HG03442 (cell line): ENCODE measurements around the gene NRXN2.

Source experiments
- ATAC-seq: cut with Tn5 transposase; IDR thresholded peaks from one replicate; pipeline ENCODE4 v1.9.1; 2021; ENCODE audit warnings: mild to moderate bottlenecking, moderate library complexity; ENCODE audit not compliant: unreplicated experiment

NRXN2 gene

DNA sequence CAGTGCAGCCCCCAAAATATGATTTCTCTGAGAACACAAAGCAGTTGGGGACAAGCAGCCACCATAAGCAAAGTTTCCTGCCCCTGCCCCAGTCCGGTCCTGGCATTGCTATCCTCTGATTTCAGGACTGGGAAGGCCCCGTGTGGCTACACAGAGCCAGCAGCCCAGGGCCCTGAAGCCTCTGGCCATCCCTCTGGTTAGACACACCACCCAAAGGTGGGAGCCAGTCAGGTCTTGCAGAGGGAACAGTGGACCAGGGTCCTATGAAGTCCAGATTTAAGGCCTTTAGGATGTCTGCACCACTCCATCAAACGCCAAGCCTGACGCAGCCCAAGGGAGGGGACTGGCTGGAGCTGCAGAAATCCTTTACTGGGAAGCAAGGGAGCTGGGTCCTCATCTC, 68.6 kb downstream of the NRXN2 start:
- ATAC-seq: no peak

DNA sequence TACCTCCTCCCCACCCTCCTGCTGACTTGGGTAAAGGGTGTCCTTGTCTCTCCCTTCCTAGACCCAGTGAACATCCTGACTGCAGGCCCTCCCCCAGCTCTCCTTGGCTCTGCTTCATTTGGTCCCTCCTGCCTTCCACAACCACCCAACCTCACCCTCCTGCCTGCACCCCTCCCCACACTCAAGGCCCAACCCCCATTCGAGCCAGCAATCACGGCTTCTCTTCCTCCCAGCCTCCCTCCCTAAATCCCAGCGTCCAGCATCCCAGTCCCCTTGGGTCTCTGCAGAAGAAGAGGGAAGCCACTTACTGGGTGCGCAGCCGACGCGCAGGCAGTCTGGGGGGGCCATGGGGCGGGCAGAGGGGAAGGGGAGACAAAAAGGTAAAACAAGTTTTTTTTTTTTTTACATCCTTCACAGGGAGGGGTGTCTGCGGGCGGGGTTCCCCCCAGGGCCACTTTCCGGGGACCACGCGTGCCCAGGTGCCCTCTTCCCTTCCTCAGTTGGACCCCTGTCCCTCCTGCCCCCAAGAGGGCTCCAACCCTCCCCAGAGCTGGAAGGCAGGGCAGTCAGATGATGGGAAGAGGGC, 69.5 kb downstream of the NRXN2 start:
- no peak for ATAC-seq

DNA sequence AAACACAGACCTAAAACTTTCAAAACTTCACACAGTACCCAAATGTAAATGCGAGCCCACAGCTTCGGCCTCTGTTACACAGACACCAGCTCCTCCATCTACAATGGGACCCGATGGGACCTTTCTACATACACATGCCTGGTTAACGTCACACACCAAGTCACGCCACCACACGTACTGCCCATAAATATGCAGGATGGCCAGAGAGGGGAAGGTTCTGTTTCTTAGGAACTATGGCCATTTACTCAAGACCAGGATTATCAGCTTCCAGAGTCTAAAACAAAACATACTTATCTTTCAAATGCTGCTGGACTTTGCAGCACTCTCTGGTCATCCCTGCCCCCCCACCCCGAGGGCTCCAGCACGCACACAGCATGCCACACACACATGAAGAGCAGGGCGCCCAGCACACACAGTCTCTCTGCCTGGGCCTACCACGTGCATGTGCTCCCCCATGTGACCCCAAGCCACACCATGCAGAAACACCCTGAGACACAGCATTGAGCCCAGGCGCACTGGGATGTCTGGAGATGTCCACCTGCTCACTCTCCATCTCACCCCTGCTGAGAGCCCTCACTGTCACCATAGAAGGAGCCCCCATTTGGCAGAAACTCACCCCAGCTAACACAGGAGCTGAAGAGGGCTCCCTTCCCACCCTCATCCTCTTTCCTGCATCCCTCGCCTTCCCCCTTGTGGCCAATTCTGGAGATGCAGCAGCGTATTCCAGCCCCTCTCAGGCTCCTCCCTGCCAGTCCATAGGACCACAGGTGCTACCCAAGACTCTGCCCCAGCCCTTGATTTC, 70.2 kb downstream of the NRXN2 start:
- ATAC-seq: no peak

DNA sequence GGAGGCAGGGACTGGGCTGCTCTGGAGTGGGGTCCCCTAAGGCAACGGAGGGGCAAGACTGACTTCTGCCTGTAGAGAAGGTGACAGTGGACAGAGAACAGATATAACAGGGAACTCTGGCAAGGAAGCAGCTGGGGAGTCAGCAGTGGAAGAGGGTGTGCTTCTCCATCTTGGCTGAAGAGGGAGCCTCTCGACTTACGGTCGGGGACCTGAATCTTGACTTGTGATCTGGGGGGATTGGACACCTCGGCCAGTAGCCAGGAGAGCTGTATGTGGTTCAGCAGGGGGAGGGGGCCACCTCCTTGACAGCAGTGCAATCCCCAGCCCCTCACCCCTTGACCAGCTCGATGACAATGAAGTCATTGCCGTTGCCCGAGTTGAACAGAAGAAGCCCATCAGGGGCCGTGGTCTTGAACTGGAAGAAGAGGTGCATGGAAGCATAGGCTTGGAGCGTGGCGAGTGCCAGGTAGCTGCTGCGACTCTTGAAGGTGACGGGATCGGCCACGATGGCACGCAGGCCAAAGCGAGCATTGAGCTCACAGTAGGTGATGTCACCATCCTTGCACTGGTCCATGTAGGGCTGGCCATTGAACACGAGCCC, 72.0 kb downstream of the NRXN2 start:
- ATAC-seq: no peak

DNA sequence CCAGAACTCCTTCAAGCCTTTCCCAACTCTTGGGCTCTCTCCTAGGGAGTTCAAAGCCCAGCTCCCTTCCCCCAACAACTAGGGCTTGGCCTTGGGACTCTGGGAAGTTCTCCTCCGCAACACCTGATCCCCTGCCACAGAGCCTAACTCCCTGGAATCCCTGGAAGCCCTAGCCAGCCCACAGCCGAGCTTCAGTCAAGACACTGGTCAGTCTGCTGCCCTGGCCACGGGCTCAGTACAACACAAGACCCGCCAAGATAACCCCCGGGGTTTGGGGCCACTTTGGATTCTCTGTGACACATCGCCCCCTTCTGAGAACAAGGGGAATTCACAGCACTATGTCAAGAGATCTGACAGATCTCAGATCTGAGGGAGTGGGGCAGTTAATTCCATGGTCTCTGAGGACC, 73.7 kb downstream of the NRXN2 start:
- ATAC-seq: no peak

DNA sequence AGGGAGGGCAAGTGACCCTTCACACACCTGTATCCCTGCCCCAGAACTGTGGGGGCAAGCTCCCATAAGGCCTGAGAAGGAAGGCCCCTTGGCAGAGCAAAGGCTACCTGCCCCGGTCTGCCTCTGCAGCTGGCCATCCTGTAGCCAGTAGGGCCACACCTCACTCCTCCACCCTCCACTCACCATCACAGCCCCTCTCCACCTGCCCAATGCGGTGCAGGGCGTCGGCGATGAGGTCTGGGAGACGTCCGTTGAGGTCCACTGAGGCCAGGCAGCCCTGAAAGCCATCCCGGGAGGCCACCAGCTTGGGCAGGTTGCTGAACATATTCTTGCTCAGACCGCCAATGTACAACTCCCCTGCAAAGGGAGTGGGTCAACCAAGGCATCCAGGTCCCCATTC, 74.4 kb downstream of the NRXN2 start:
- no peak for ATAC-seq

DNA sequence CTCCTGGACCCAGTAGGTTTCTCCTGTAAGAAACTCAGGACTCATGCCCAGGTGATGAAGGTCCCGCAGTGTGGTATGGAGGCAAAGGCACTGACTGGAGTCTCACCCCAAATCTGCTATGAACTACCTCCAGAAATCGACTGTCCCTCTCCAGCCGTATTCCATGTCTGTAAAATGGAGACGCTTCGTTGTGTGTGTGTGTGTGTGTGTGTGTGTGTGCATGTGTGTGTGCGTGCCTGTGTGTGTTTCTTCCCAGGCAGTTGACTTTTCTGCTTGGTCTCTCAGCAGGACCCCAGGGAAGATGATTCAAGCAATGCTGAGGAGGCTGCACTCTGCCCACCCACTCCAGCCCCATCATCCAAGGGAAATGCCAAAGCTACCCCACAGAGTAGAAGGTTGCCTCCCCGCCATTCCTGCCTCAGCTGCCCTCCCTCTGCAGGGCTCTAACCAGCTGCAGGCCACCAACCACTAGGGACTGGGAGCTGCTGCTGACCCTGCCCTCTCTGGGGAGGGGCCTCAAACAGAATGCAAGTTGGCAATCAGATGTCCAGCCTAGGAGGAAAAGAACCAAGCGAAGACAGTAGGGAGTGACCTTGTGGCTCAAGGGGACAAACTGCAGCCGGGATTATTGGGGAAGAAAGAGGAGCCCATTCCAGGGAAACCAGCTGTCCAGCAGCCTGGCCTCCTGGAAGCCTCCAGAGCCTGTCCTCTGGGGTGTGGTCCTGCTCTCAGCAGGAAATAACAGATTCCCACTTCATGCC, 75.8 kb downstream of the NRXN2 start:
- ATAC-seq: no peak

DNA sequence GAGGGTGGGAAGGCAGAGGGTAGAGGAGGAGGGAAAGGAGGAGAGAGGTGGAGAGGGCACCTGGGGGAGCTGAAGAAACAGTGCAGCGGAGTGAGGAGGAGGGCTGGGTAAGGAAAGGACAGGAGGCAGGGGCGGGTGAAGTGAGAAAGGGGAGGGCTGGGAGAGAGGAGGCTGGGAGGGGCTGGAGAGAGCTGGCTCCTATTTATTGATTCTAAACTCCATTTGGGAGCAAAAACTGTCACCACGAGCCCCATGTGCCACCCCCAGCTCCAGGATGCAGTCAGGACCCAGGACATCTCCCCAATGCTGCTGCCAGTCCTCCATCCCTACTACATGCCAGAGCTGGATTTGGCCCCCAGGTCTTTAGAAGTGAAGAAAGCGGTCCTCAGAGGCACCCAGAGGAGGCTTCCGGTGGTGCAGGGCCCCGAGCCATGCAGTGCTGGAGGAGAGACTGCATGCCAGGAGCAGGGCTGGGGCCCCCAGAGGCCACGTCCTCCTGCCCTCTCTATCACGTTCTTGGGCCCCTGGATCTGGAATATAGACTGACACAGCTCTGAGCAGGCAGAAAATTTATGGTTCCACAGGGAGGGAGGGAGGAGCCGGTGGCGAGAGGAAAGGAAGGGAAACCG, 78.2 kb downstream of the NRXN2 start:
- no peak for ATAC-seq

DNA sequence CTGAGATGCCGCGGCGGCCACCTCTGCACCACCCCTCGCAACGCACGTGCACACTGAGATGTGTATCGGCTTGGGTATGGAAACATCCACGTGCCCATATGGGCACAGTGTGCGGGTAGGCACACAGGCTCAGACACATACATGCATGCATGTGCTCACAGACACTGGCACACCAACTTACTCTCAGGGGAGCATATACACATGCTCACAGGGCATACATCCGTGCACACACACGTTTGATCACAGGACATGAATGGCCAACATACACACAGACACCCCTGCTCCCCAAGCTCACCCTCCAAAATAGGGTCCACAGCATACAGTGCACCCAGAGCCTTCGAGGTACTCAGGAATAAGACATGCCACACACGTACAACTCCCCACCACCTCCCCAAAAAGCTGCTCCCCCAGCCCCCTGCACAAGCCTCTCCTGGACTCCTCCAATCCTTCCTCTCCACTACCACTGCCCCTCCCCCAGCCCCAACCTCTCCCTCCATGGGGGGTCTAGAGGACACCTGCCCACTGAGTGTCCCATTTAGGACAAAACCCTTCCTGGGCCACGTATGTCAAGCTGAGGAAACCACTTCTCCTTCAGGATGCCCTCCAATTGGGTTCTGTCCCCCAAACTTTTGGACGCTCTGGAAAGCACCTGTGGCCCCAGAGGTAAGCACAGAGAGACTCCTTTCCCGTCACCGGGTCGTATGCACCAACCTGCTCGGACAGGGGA, 78.9 kb downstream of the NRXN2 start:
- no peak for ATAC-seq

DNA sequence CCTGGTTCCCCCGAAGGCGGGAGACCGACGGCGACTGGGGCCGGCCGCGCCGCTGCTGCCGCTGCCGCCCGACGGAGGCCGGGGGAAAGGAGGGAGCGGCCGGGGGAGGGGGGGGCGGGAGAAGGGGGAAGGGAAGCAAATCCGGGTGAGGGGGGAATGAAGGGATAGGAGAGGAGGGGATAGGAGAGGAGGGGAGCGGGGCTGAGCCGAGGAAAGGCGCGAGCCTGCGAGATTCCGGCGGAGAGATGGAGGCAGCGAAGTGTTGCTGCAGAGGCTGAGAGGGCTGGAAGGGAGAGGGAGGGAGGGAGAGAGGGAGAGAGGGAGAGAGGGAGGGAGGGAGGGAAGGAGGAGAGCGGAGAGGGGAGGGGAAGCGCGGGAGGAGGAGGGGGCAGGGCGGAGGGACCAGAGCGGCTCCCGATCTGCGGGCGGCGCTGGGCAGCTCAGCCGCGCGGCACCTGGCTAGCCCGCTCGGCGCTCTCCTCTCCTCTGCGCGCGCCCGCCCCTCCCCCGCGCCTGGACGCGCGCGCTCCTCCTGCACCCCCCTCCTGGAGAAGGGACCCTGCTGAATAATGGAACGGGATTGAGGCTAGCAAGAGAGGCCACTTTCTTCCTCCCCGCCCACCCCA, 79.6 kb downstream of the NRXN2 start:
- no peak for ATAC-seq

DNA sequence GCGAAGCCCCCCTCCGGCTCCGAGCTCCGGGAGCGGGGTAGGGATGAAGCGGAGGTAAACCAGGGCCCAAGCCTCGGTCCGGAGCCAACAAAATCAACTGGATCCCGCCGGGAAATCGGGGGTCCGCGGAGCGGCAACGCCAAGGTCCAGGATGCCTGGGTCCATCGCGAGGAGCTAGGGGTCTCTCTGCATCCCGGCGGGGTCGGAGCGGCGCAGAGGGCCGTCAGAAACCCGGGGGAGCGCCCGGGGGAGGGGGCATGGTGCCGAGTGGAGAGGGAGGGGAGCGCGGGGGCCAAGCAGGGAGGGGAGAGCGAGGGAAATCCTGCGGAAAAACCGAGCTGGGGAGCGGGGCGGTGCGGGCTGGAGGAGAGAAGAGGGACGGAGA, 80.1 kb downstream of the NRXN2 start:
- no peak for ATAC-seq

DNA sequence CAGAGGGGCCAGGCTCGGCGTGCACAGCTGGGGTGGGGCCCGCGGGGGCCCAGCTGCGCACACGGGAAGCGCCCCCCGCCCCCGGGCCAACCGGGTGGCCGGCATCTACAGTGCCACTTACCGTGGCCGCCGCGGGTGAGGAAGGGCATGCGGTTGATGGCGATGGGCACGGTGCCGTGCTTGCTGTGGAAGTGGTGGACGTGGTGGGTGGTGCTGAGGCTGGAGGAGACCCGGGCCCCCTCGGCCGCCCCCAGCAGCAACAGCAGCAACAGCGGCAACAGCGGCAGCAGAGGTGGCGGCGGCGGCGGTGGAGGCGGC, 80.6 kb downstream of the NRXN2 start:
- no peak for ATAC-seq

DNA sequence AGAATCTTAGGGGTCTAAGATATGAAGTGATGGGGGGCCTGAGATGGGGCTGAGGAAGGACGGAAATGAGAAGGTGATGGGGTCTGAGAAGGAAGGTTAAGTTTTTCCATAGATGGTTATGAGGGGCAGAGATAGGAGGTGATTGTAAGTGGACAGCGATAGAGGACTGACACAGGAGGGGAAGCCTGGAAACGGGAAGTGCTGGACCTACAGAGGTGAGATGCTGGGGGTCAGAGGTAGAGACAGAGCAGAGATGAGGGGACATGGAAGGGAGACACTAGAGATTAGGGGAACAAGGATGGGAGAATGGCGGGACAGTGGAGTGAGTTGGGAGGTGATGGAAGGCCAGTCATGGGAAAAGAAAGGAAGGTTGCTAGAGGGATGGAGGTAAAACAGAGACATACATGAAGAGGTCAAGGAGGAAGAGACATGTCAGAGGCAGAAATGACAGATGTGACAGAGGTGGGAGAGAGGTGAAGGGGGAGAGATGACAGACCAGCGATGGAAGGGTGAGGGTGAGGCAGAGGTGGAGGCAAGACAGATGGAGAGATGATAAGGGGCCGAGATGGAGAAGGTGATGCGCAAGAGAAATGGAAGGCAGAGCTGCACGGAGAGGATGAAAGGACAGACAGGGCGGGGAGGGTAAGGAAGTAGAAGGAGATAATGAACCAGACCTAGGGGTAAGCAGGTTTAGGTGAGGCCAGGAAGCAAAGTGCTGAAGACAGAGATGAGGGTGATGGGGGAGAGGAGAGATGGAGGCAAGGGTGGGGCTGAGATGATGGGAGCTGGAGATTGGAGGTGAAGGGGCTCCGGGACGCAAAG, 81.2 kb downstream of the NRXN2 start:
- no peak for ATAC-seq

DNA sequence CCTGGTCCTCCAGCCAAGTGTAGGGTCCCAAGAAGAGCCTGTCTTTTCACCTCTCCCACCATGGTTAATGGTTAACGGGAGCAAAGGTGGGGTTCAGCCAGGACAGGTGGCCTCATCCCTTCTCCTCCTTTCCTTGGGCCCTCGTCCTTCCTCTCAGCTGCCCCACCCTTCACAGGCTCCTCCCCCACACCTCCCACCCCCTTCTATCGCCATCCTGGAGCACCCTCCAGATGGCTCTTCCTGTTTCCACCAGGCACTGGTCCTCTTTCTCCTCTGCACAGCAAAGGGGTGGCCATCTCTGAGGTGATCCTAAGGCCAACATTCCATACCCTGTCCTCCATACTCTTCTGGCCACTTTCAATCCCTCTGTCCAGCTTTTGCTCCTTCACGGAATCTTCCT, 83.1 kb downstream of the NRXN2 start:
- no peak for ATAC-seq

DNA sequence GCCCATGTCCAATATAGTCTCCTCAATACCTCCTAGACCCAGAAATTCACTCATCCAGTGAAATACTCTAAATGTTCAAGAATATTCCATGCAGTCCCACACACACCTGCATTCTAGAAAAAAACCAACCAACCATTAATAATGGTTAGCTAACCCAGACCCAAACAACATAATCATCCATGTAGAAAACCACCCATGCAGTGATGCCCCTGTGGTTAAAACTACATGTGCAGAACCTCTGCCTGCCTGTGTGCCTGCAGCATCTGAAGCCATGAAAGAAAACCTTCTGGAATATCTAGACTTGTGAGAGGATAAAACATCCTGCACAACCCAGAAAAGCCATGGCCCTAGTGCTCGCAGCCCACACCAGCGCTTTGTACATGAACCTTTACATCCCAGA, 84.2 kb downstream of the NRXN2 start:
- ATAC-seq: no peak

DNA sequence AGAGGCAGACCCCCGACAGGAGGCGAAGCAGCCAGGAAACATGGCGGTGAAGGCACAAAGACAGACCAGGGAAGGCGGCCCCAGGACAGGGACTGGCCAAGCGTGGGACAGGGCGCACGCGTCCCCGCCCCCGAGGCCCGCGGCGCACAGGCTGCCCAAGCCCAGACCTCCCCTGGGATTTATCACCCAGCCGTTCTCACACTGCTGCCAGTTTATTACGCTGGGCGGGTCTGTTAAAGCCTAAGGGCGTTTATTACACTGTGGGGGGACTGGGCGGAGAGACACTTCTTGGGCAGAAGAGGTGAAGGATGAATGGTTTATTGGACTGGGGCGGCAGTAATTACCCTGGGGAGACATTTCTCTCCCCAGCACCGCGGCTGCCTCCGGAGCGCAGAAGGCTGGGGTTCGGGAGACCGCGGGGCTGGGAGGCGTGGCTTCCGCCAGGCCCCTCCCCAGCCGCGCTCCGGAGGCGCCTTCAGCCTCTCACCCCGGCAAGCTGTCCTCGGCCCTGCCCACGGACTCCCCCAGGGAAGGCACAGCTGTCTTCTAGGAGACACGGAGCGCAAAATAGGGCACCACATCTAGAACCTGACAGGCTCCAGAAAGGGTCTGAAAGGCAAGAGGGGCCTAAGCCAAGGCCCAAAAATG, 84.9 kb downstream of the NRXN2 start:
- ATAC-seq: no peak

DNA sequence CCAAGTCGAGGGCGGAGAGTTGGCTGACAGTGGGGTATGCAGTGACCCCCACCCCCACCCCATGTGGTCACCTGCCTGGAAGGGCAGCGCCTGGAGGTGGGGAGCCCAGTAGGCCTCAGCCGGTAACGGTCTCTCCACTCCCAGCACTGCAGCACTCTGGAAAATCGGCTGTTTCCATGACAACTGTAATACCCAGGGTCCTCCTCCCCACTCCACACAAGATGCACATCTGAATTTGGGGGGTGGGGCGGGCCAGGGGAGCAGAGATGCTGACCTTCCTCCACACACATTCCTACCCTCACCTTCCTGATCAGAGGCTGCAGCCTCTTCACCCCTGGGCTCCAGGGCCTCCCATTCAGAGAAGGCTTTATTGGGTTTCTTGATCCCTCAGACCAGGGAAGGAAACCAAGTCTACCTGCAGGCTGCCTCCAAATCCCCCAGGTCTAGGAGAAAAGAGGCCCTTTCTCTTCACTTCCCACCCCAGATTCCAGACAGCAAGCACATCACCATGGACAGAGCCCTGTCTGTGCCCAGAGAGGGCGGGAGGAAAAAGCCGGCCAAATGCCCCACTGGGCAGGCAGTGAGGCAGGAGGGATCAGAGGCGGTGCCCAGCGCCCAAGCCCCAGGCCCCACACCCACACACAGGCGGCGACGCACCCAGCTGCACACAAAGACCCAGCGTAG, 85.5 kb downstream of the NRXN2 start:
- no peak for ATAC-seq

DNA sequence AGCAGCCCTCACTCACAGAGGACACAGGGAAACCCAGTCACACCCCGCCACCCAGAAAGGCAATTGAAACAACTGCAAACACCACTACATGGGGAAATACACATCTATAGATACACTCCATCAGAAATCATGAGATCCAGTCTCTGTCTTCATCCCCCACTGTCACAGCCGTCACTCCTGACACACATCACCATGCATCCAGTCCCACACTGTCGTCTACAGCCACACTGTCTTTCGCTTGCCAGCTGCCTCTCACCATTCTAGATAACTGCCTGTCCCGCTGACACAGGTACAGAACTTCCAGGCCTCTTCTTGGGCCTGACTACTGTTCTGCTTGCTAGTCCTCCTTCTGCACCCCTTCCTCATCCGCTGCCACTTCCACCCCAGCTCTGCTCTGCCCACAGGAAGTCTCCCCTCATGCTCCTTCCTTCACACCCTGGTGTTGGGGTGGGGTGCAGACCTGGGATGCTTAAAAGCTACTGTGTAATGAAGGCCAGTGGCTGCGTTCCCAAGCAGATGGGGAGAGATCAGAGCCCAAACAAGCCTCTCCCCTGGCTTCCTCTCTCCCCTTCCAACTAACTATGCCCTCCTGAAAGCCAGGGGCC, 89.3 kb downstream of the NRXN2 start:
- no peak for ATAC-seq
